OCI-LY3 (cell line): ENCODE measurements around the gene CHD2.

Source experiments
- CTCF ChIP-seq: fragments of 200-600, 300-600 bp; sonication (generic); IDR thresholded peaks from 2 replicates; pipeline ENCODE4 v1.5.1; 2014; ENCODE audit warnings: antibody characterized with exemption, low read length, low read depth
- EZH2phosphoT487 ChIP-seq: fragments of 200-600 bp; shearing (Covaris generic); IDR thresholded peaks from 2 replicates; pipeline ENCODE4 v1.6.1; 2018; ENCODE audit warnings: antibody characterized with exemption, mixed run types, low read depth

DNA sequence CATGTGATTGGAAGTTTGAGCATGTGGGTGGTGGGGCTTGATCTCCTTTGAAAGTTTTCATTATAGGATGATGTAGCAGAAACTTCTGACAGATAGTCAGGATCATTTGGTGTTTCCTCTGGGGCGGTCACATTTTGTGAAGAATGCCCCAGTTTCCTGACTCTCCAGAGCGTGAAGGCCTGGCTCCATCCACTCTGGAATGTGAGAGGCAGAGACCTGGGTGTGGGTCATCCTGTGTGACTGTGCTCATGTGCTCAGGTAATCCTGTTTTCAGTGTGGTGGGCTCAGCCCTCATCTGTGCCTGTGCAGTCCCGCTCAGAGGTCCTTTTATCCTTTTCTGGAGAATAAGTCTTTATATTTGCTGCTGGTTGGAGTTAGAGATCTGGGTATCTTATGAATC lies 107.9 kb downstream of the CHD2 start:
- TF ChIP-seq EZH2phosphoT487 (no peak), CTCF (no peak)
